IMR-90 (cell line): ENCODE data around the gene CHST5.

Experiments used
- BHLHE40 ChIP-seq: fragments of 150-350 bp; IDR thresholded peaks from 2 replicates; pipeline ENCODE4 v1.6.1; 2016; ENCODE audit warnings: mild to moderate bottlenecking, low read depth, low read length
- MAFK ChIP-seq: IDR thresholded peaks from 2 replicates; pipeline ENCODE4 v1.6.1; 2012; ENCODE audit warnings: low read depth, low read length, improper control_type of control experiment
- MAZ ChIP-seq: IDR thresholded peaks from 2 replicates; pipeline ENCODE4 v1.6.1; 2012; ENCODE audit warnings: low read depth, mild to moderate bottlenecking, low read length, improper control_type of control experiment, moderate library complexity, borderline replicate concordance
- MXI1 ChIP-seq: IDR thresholded peaks from 2 replicates; pipeline ENCODE4 v1.6.1; 2012; ENCODE audit warnings: low read depth, mild to moderate bottlenecking, low read length, moderate library complexity, borderline replicate concordance
- NFE2L2 ChIP-seq: fragments of 150-350 bp; IDR thresholded peaks from 2 replicates; pipeline ENCODE4 v1.6.1; 2016; ENCODE audit warnings: low read depth, mild to moderate bottlenecking, low read length
- POLR2A ChIP-seq: IDR thresholded peaks from 2 replicates; pipeline ENCODE4 v1.6.1; 2012; ENCODE audit warnings: mild to moderate bottlenecking, low read depth, low read length
- RAD21 ChIP-seq: IDR thresholded peaks from 2 replicates; pipeline ENCODE4 v1.6.1; 2012; ENCODE audit warnings: low read length, improper control_type of control experiment
- RCOR1 ChIP-seq: IDR thresholded peaks from 2 replicates; pipeline ENCODE4 v1.6.1; 2012; ENCODE audit warnings: mild to moderate bottlenecking, low read length, improper control_type of control experiment; ENCODE audit not compliant: insufficient replicate concordance
- SMC3 ChIP-seq: fragments of 150-350 bp; IDR thresholded peaks from 2 replicates; pipeline ENCODE4 v1.6.1; 2016; ENCODE audit warnings: low read depth, mild to moderate bottlenecking, antibody characterized with exemption, low read length, moderate library complexity
- TF ChIP-seq, protein P1 (sequence below): conservative IDR thresholded peaks from 2 replicates; pipeline ENCODE4 v1.5.1; 2012; ENCODE audit warnings: mild to moderate bottlenecking, low read depth, low read length, improper control_type of control experiment
- TF ChIP-seq, protein P2 (sequence below): fragments of 150-350 bp; IDR thresholded peaks from 2 replicates; pipeline ENCODE4 v1.6.1; 2017; ENCODE audit warnings: mild to moderate bottlenecking, antibody characterized with exemption, low read length, low read depth

DNA sequence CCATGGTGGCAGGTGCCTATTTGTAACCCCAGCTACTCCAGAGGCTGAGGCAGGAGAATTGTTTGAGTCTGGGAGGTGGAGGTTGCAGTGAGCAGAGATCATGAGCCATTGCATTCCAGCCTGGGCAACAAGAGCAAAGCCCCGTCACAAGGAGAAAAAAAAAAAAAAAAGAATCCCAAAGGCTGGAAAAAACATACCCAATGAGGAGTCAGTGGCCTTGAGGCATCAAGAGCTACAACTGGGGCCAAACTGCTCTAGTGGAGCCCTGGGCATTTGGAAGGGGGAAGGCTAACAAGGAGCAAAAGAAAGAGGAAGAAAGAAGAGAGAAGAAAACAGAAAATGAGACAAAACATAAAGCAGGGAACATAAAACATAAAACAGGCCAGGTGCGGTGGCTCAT is 47.6 kb downstream of the CHST5 start:
- TF ChIP-seq, protein P1, sequence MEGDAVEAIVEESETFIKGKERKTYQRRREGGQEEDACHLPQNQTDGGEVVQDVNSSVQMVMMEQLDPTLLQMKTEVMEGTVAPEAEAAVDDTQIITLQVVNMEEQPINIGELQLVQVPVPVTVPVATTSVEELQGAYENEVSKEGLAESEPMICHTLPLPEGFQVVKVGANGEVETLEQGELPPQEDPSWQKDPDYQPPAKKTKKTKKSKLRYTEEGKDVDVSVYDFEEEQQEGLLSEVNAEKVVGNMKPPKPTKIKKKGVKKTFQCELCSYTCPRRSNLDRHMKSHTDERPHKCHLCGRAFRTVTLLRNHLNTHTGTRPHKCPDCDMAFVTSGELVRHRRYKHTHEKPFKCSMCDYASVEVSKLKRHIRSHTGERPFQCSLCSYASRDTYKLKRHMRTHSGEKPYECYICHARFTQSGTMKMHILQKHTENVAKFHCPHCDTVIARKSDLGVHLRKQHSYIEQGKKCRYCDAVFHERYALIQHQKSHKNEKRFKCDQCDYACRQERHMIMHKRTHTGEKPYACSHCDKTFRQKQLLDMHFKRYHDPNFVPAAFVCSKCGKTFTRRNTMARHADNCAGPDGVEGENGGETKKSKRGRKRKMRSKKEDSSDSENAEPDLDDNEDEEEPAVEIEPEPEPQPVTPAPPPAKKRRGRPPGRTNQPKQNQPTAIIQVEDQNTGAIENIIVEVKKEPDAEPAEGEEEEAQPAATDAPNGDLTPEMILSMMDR, result no peak
- TF ChIP-seq POLR2A (no peak), MXI1 (no peak), RCOR1 (no peak), SMC3 (no peak), RAD21 (no peak), NFE2L2 (no peak), BHLHE40 (no peak), MAFK (no peak), MAZ (no peak)
- TF ChIP-seq, protein P2, sequence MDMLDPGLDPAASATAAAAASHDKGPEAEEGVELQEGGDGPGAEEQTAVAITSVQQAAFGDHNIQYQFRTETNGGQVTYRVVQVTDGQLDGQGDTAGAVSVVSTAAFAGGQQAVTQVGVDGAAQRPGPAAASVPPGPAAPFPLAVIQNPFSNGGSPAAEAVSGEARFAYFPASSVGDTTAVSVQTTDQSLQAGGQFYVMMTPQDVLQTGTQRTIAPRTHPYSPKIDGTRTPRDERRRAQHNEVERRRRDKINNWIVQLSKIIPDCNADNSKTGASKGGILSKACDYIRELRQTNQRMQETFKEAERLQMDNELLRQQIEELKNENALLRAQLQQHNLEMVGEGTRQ, result no peak
